ENCODE data around the gene LGR6.
"Not testable (repeated sequence)": the region's sequence is repeated elsewhere in the genome, so short reads cannot be mapped to it uniquely, and the experiment has no call there.

LGR6 gene

DNA sequence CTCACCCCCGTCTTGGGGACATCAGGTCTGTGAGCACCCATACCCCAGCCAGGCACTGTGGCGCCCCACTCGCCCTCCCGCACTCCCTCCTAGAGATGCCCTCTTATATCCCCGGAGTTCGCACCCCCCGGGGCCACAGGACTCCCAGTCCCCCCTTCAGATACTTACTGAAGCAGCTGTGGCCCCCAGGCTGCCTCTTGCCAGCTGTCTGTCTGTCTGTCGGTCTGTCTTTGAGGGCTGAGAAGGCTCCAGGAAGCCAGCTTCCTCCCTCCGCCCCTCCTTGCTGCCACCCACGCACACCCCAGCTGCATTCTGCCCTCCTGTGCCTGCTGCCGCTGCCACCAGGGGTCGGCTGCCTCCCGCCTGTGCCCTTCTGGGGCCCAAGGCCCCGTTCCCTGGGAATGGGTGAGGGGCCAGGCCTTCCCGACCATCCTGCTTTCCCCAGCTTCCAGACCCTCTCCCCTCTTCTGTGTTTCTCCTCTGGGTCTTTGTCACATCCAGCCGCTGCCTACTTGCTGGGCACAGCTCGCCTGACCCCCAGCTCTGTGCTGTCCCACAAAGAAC is 33.1 kb upstream of the LGR6 start, which contains the start of gene PTPN7:
Gene PTPN7 (minus strand): TSS at position 226 of the 564 bp plus-strand sequence. CDS start 1,200 bp downstream, outside the sequence.
- DNase-seq (ENCODE audit: low spot score): no peak

DNA sequence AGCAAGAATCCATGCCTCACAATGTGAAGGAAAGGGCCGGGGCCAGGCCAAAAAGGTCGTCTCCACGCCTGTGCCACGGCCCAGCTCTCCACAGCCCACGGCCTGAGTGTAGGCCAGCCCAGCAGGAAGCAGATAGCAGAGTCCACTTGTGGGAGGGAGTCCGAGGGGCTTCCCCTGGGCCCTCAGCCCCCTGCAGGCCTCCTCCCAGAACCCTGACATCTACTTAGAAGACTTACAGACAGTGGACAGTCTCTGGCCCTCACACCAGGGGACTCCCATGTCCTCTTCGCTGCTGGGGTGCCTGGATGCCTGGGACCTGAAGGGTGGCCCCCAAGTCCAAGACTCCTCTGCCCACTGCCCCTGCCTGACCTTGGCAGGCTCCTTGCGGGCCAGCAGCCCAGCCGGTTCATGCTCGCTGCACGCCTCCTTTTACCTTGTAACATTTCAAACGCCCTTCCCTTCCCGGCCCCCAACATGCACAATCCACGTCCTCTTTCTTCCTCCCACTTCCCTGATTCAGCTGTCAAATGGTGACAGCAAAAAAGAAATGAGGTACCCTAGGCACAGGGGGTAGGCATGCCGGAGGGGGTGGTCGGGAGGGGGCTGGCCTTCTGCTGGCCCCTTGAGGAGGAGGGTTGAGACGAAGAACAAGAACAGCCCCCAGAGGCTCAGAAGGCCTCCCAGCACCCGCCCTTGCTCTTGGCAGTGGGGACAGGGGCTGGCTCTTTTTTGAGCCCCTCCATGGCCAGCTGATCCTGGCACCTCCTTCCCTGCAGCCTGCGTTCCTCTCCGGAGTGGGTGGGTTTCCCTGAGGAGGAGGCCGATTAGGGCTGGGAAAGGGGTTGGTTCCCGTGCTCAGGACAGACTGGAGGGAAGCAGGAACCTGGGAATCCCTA is 32.2 kb upstream of the LGR6 start:
- DNase-seq (ENCODE audit: low spot score): no peak

DNA sequence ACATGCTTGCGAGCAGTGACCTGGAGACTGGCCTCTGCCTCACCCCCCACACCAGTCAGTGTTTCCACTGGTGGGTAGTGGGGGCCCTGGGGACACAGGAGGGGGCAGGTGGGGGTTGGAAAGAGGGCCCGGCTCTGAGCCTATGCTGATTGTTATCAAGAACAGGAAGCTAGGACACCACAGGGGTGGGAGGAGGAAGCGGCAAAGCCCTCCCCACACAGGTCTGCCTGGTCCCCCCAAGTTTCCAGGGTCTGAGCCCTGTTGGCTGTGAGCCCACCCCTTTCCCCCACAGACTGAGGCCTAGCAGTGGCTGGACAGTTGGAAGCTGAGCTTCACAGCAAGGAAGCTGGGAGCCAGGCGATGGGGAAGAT is 31.6 kb upstream of the LGR6 start:
- DNase-seq (ENCODE audit: low spot score): no peak

- no peak for DNase-seq (ENCODE audit: low spot score)
Measured at GRCh38 chr1:202162418-202163280, 30.9 kb upstream of the LGR6 start.

DNA sequence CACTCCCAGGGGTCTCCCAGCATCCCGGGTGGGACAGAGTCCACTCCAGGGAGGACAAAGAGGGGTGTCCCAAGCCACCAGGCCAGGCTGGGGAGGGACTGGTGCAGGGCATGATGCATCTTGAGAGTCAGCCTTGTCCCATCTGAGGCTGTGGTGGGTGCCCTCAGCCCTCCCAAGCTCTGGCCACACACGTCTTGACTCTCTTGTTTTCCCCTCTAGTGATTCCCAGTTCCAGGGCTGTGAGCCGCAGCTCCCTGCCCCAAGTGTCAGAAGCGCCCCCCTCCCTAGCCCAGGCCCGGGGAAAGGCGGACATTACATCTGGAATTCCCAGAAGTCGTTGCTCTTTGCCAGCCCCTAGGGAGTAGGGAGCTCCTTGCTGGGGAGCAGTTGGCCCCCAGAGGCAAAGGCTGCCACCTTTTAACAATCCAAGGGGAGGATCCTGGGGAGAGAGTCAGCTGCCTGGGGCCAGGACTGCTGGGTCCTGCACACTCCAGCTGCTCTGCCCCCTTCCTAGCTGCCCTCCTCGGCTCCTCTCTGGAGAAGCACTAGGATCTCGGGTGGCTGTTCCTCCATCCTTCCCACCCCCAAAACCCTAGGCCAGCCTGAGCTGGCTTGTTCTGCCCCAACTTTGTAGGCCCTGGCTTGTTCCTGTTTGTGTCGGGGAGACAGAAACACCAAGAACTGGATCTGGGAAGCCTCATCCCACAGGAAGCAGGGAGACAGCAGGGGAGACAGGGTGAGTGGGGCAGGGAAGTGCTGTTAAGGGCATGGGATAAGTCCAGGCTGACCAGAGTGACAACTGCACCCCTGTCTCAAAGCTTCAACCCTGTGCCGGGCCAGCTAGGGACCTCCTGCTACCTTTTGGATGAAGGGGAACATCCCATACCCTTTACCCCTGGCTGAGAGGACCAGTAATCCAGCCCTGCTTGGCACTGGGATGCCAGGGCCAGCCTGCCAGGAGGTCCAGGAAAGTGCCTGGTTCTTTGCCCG is 30.0 kb upstream of the LGR6 start:
- DNase-seq (ENCODE audit: low spot score): no peak

GRCh38 chr1:202164271-202165037 is 29.1 kb upstream of the LGR6 start:
- DNase-seq (ENCODE audit: low spot score): no peak

- DNase-seq (ENCODE audit: low spot score): no peak
Measured at GRCh38 chr1:202165267-202165941, 28.2 kb upstream of the LGR6 start.

DNA sequence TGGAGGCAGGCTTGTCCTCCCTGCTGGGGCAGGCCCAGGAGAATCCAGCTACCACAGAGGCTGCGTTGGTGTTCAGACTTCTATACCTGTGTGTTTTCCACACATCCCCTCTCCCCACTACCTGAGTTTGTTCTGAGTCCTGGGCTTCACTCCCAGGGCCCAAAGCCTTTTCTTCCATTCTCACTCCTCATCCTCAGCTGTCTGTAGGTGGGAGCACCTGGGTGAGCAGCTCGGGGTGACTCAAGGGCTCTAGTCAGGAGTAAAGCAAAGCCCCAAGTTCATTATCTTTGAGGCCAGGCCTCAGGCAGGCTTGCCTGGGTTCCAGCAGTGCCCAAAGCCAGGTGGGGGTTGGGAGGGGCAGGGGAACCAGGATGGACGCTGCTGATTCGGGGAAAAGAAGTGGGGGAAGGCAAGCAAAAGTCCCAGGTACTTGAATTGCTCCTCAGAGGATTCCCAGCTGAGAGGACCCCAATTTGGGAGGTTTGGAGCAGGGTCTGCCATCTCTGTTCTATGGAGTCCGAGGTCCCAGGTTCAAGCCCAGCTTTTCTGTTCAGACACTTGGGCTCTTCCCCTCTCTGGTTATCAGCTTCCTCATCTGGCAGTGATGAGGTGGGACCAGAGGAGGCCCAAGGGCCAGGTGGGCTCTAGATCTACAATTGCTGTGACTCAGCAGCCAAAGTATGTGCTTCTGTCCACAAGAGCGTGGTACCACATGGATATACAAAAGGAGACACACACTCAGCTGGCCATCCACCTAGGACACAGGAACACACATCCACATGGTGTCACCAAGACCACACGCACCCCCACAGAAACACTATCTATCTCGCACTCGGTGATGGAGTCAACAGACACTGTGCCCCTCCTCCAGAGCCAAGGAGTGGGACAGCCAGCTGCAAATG is 27.4 kb upstream of the LGR6 start:
- no peak for DNase-seq (ENCODE audit: low spot score)

DNA sequence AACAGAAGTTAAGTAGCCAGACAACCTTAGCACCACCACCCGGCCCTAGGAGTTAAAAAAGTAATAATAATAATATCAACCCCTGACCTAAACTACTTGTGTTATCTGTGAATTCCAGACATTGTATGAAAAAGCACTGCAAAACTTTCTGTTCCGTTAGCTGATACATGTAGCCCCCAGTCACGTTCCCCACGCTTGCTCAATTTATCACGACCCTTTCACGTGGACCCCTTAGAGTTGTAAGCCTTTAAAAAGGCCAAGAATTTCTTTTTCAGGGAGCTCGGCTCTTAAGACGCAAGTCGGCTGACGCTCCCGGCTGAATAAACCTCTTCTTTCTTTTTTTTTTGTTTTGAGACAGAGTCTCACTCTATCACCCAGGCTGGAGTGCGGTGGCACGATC is 26.5 kb upstream of the LGR6 start:
- DNase-seq (ENCODE audit: low spot score): not testable (repeated sequence)

DNA sequence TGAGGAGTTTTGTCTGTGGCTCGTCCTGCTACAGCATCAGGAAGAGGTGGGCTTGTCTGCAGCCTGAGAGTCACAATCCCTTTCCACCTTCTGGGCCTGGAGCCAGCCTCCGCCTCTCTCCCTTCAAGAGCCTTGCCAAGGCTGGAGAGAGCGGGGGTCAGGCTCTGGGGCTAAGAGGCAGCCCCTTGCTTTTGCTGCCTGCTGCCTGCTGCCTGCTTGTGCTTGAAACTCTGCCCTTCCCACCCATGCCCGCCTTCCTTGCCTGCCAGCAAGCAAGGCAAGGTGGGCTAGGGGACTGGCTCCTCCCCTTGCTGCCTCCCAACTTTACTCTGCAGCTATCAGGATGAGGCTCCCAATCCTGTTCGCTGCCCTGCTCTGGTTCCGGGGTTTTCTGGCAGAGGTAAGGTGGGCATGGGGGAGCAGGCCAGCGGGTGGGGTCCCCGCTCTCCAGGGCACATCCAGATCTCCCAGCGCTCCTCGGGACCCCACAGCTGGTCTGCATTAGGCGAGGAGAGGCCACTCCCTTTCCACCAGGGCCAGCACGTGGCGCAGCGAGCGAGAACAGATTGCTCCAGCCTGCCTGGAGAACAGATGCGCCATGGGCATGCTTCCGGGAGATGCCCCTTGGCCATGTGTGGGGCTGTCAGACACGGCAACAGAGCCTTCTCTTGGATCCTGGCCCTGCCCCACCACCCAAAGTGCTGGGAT is 25.7 kb upstream of the LGR6 start:
- no peak for DNase-seq (ENCODE audit: low spot score)

GRCh38 chr1:202168861-202169260 is 24.7 kb upstream of the LGR6 start:
- no peak for DNase-seq (ENCODE audit: low spot score)

DNA sequence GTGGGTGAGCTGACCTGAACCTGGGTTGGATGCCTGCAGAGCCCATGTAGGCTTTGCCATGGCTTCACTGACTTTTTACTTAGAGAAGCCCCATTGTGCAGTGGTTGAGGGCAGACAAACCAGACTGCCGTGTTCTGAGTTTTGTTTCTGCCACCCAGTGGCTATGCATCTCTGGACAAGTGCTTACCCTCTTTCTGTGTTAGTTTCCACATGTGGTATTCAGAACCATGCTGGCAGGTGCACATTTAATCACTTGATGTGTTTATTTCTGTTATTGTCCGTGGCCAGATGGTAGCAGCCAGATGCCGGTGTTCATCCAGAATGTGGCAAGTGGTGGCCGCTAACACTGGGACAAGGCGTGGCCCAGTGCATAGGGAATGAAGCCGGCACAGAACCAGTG is 22.9 kb upstream of the LGR6 start:
- DNase-seq (ENCODE audit: low spot score): no peak

GRCh38 chr1:202171292-202172014 is 22.1 kb upstream of the LGR6 start:
- DNase-seq (ENCODE audit: low spot score): no peak

GRCh38 chr1:202172015-202172355 is 21.6 kb upstream of the LGR6 start:
- no peak for DNase-seq (ENCODE audit: low spot score)

- DNase-seq (ENCODE audit: low spot score): no peak
Measured at GRCh38 chr1:202173993-202174392, 19.6 kb upstream of the LGR6 start.

DNA sequence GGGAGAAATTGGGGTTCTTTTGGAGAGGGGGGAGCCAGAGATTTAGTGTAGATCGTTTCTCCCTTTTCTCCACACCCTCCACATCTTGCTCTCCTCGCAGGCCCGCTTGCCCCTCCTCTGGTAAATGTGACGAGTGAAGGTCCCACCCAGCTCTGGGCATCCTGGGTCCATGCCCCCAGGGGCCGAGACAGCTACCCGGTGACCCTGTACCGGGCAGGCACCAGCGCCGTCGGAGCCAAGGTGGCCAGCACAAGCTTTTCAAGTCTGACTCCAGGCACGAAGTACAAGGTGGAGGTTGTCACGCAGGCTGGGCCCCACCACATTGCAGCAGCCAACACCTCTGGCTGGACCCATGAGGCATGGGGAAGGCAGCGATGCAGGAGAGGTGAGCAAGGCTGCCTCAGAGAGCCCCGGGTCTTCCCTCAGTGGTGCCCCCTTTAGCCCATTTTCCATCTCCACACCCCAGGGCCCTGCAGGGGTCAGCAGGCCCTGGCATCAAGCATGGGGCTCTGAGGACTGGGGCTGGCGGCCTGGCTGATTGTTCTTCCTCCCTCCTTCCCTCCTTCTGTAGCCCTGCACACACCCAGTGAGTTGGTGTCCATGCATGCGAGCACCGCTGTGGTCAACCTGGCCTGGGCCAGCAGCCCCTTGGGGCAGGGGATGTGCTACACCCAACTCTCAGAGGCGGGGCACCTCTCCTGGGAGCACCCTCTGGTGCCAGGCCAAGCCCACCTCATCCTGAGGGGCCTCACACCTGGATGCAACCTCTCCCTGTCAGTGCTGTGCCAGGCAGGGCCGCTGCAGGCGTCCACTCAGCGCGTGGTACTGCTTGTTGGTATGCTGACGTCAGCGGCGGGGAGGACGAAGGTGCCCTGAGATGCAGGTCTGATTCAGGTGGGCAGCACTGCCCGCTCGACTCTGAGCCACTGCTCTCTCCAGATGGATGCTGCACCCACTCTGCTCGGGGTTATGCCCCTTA is 16.4 kb upstream of the LGR6 start:
- DNase-seq (ENCODE audit: low spot score): no peak
